ENCODE measurements around the gene BBS12. TPM values are rescaled to one million over a fixed set of nuclear protein-coding genes. Genes with fewer than 3 reads are reported as not detected.

The BBS12 gene
- polyA plus RNA-seq, 1 of the 3 experiments (the other 2 are of a cell fraction) = 1.5 TPM

- POLR2A ChIA-PET = no interaction called here
- no peaks in the 10 kb centered on the region for H3K27me3 ChIP-seq (ENCODE audit: insufficient read depth)
- no peaks in the 10 kb centered on the region for H3K9me2 ChIP-seq
- peaks cover 22% of the 10 kb centered on the region; the same call in 1 of the 2 replicates for H3K79me2 ChIP-seq (ENCODE audit: insufficient read depth)
- no peak for DNase-seq
- WGBS (ENCODE audit: low lambda C conversion rate) = 93% methylated on average over 3 of the region's 3 CpGs
- no peaks in the 10 kb centered on the region for H3K9me3 ChIP-seq
- H3K4me1 ChIP-seq (ENCODE audit: control insufficient read depth in 1 of 2, insufficient read depth in 2 of 2, low read depth in 1 of 2, low read length in 1 of 2) = peaks cover 2 to 12% of the 10 kb centered on the region in 2 experiments; a peak in 3 of 4 replicates
- peak overlapping the region; percentile 76; the same call in 1 of the 2 replicates for H3K9ac ChIP-seq
- TF ChIP-seq POLR2AphosphoS5 (IDR thresholded peaks at IDR 0.05; ENCODE audit: low read depth, low read length) (no peak), CHD2 (IDR thresholded peaks at IDR 0.05; ENCODE audit: low read length, partially characterized antibody) (no peak), GATA2 (CRISPR knock-in tag; IDR thresholded peaks at IDR 0.05) (no peak), ELF1 (IDR thresholded peaks at IDR 0.05) (no peak), ZBTB33 (IDR thresholded peaks at IDR 0.05; ENCODE audit: borderline replicate concordance, low read depth) (no peak), JUND (IDR thresholded peaks at IDR 0.05) (no peak), TAF1 (IDR thresholded peaks at IDR 0.05; ENCODE audit: borderline replicate concordance, low read depth, low read length) (no peak), USF2 (IDR thresholded peaks at IDR 0.05; ENCODE audit: borderline replicate concordance, low read depth, low read length) (no peak), USF1 (IDR thresholded peaks at IDR 0.05; ENCODE audit: borderline replicate concordance, low read depth) (no peak), EP300 (IDR thresholded peaks at IDR 0.05; ENCODE audit: borderline replicate concordance in 1 of 2, low read depth in 1 of 2, low read length in 1 of 2) (no peak), EZH2phosphoT487 (IDR thresholded peaks at IDR 0.05; ENCODE audit: borderline replicate concordance, low read depth) (no peak), CTCF (IDR thresholded peaks at IDR 0.05) (no peak), RFX5 (IDR thresholded peaks at IDR 0.05; ENCODE audit: low read length) (no peak), SIN3A (IDR thresholded peaks at IDR 0.05; ENCODE audit: borderline replicate concordance, low read depth, low read length) (no peak)
- CTCF ChIA-PET = interaction anchor here (0.7 to 4.0 kb wide), 3 partner anchors 8 to 164 kb away, joined by 3 to 19 read pairs (median 10); no protein-coding TSS in a partner anchor
- H2AFZ ChIP-seq (ENCODE audit: low read depth) = no peak overlapping the region
- no peaks in the 10 kb centered on the region for H3K36me3 ChIP-seq (replicated peaks in 1 of 2; ENCODE audit: control insufficient read depth in 1 of 2, insufficient read depth in 2 of 2, low read length in 1 of 2)
- H3F3A ChIP-seq (replicated peaks; ENCODE audit: insufficient read depth) = peaks cover 44% of the 10 kb centered on the region
- H3K4me2 ChIP-seq = no peak overlapping the region
- H4K20me1 ChIP-seq (ENCODE audit: insufficient read depth) = no peaks in the 10 kb centered on the region
- peak overlapping the region in 1 of 2 experiments; percentile 91; a peak in 2 of 4 replicates for H3K27ac ChIP-seq (ENCODE audit: low read depth in 2 of 2, low read length in 1 of 2)
- H3K4me3 ChIP-seq (ENCODE audit: low read depth in 2 of 2, low read length in 1 of 2) = no peak overlapping the region
These were observed 33.8 kb downstream of the BBS12 start for GRCh38 chr4:122766353-122766705.
